Forelimb muscle (tissue), 1 donor: ENCODE data around the gene RNF215. TPM values are rescaled to one million over a fixed set of nuclear protein-coding genes. Genes with fewer than 3 reads are reported as not detected.
A peak's percentile ranks its signal among the peaks of the same experiment; 100 is the strongest.

Source experiments
- DNase-seq: peaks from one replicate; pipeline ENCODE4 v3.0.0-alpha.2; 2013; ENCODE audit warnings: low read depth
- polyA plus RNA-seq: library from polyadenylated mRNA; unstranded; fragments of 120-200 nt; gene quantifications from one replicate; pipeline ENCODE4 v1.2.1, GENCODE V29; 2013; ENCODE audit not compliant: insufficient read length

The RNF215 gene
- 10.5 TPM for polyA plus RNA-seq

- DNase-seq, result peak; percentile 47
Observed at GRCh38 chr22:30386960-30387827, at the start of gene RNF215. Gene RNF215, minus strand, starts transcription at chr22:30387411. Its CDS starts 98 bp downstream, at chr22:30387313.

- DNase-seq, result no peak
Observed at GRCh38 chr22:30436196-30436595, 49.0 kb upstream of the RNF215 start.

- DNase-seq, result no peak
Observed at GRCh38 chr22:30435674-30436126, 48.5 kb upstream of the RNF215 start.

- DNase-seq, result no peak
Observed at GRCh38 chr22:30434843-30435242, 47.6 kb upstream of the RNF215 start.

- no peak for DNase-seq
Observed at GRCh38 chr22:30433773-30434172, 46.6 kb upstream of the RNF215 start.

- DNase-seq, result no peak
Observed at GRCh38 chr22:30433227-30433626, 46.0 kb upstream of the RNF215 start.

GRCh38 chr22:30432520-30432919 lies 45.3 kb upstream of the RNF215 start:
- no peak for DNase-seq

- no peak for DNase-seq
Observed at GRCh38 chr22:30432096-30432495, 44.9 kb upstream of the RNF215 start.

- DNase-seq, result no peak
Observed at GRCh38 chr22:30430933-30431332, 43.7 kb upstream of the RNF215 start.

- DNase-seq, result no peak
Observed at GRCh38 chr22:30429887-30430286, 42.7 kb upstream of the RNF215 start.

GRCh38 chr22:30427871-30428270 lies 40.7 kb upstream of the RNF215 start:
- DNase-seq, result no peak

- no peak for DNase-seq
Observed at GRCh38 chr22:30426388-30427353, 39.5 kb upstream of the RNF215 start.

GRCh38 chr22:30425616-30426387 lies 38.6 kb upstream of the RNF215 start, which contains the start of gene MTFP1:
Gene MTFP1, plus strand, starts transcription at chr22:30425768. Its CDS starts 112 bp downstream, at chr22:30425880.
- DNase-seq, result no peak

- DNase-seq, result no peak
Observed at GRCh38 chr22:30425327-30425615, 38.1 kb upstream of the RNF215 start.

- no peak for DNase-seq
Observed at GRCh38 chr22:30424534-30425326, 37.5 kb upstream of the RNF215 start.

GRCh38 chr22:30423959-30424533 lies 36.8 kb upstream of the RNF215 start:
- peak; percentile 100 for DNase-seq

GRCh38 chr22:30423301-30423958 lies 36.2 kb upstream of the RNF215 start:
- no peak for DNase-seq

- no peak for DNase-seq
Observed at GRCh38 chr22:30422481-30423300, 35.5 kb upstream of the RNF215 start.
